Fibroblast of lung (primary cell): ENCODE results near the gene NAA10. TPM values are rescaled to one million over a fixed set of nuclear protein-coding genes. Genes with fewer than 3 reads are reported as not detected.

ENCODE experiments used
- DNase-seq, 2 donors: peaks; one replicate each; pipeline versions ENCODE4 v3.0.0 to v3.0.0-alpha.2; 2010; ENCODE audit warnings: low read depth in 2 of 2
- H2AFZ ChIP-seq: 2 replicates; pipeline ENCODE4 v1.5.1; 2012; ENCODE audit warnings: low read length, control low read depth, inconsistent platforms
- H3K27ac ChIP-seq: 2 replicates; pipeline ENCODE4 v1.5.1; 2011; ENCODE audit warnings: low read length, control low read depth; ENCODE audit not compliant: insufficient read depth
- H3K27me3 ChIP-seq: 2 replicates; pipeline ENCODE4 v1.5.1; 2011; ENCODE audit warnings: mild to moderate bottlenecking, low read length; ENCODE audit not compliant: control insufficient read depth, insufficient read depth
- H3K36me3 ChIP-seq: 2 replicates; pipeline ENCODE4 v1.5.1; 2011; ENCODE audit warnings: low read length; ENCODE audit not compliant: control insufficient read depth, insufficient read depth
- H3K4me1 ChIP-seq: 2 replicates; pipeline ENCODE4 v1.5.1; 2011; ENCODE audit warnings: low read length; ENCODE audit not compliant: control insufficient read depth, insufficient read depth; ENCODE audit errors: extremely low read depth
- H3K4me2 ChIP-seq: 2 replicates; pipeline ENCODE4 v1.5.1; 2011; ENCODE audit warnings: low read length, control low read depth; ENCODE audit not compliant: insufficient read depth; ENCODE audit errors: extremely low read depth
- H3K4me3 ChIP-seq, 4 experiments: fragments of 200-600 bp in 1 of 4; sonication (generic) in 1 of 4; replicated peaks in 1 of 4; 2 replicates each; pipeline ENCODE4 v1.5.1; 2011 to 2016; ENCODE audit warnings: low read length in 4 of 4, low read depth in 3 of 4, mild to moderate bottlenecking in 3 of 4, control low read depth in 2 of 4, inconsistent platforms in 1 of 4, mixed read lengths in 1 of 4; ENCODE audit not compliant: insufficient read depth in 1 of 4; ENCODE audit errors: control extremely low read depth in 1 of 4
- H3K79me2 ChIP-seq: 2 replicates; pipeline ENCODE4 v1.5.1; 2012; ENCODE audit warnings: mild to moderate bottlenecking, low read length, inconsistent platforms; ENCODE audit not compliant: control insufficient read depth, insufficient read depth
- H3K9ac ChIP-seq: 2 replicates; pipeline ENCODE4 v1.5.1; 2011; ENCODE audit warnings: mild to moderate bottlenecking, low read length, control low read depth; ENCODE audit not compliant: insufficient read depth
- H3K9me3 ChIP-seq: 2 replicates; pipeline ENCODE4 v1.5.1; 2012; ENCODE audit warnings: low read depth, low read length; ENCODE audit not compliant: control insufficient read depth, insufficient read depth
- H4K20me1 ChIP-seq: 2 replicates; pipeline ENCODE4 v1.5.1; 2011; ENCODE audit warnings: low read length; ENCODE audit not compliant: control insufficient read depth, insufficient read depth; ENCODE audit errors: extremely low read depth
- CTCF ChIP-seq, 2 donors: IDR thresholded peaks in 1 of 2; conservative IDR thresholded peaks in 1 of 2; 1 replicate in 1 of 2; 2 replicates in 1 of 2; pipeline ENCODE4 v1.5.1; 2011 to 2012; ENCODE audit warnings: low read length in 2 of 2, control low read depth in 1 of 2, inconsistent platforms in 1 of 2, low read depth in 1 of 2, mild to moderate bottlenecking in 1 of 2
- EZH2 ChIP-seq: IDR thresholded peaks from 2 replicates; pipeline ENCODE4 v1.5.1; 2012; ENCODE audit warnings: low read length, control low read depth, mild to moderate bottlenecking; ENCODE audit errors: missing control alignments
- polyA plus RNA-seq, 2 donors: library from polyadenylated mRNA; depleted of rRNA in 1 of 2; stranded (reverse) in 1 of 2; unstranded in 1 of 2; fragments of >200 nt; gene quantifications; 2 replicates each; pipeline ENCODE4 v1.2.1, GENCODE V29; 2011 to 2012; ENCODE audit warnings: missing spikeins in 1 of 2
- total RNA-seq: library from RNA; depleted of rRNA; stranded (reverse); fragments of >200 nt; gene quantifications from 2 replicates; pipeline ENCODE4 v1.2.1, GENCODE V29; 2014

NAA10 gene
- total and polyA plus RNA-seq, 2 donors (not counting 1 experiment from before 2014, with no cell fraction given): 37.0 to 66.2 TPM

- peaks cover 57% of the 10 kb centered on the region for H3K36me3 ChIP-seq
- TF ChIP-seq EZH2 (no peak), CTCF (conservative IDR thresholded peaks at IDR 0.05 in 1 of 2, IDR thresholded peaks at IDR 0.05 in 1 of 2; ENCODE audit: low read depth in 1 of 2, low read length in 2 of 2) (no peak)
Observed at GRCh38 chrX:153957224-153957623, 22.4 kb upstream of the NAA10 start.

GRCh38 chrX:153956044-153956907, 21.4 kb upstream of the NAA10 start:
- Histone ChIP-seq H3K79me2 (no peaks in the 10 kb centered on the region), H3K9me3 (no peaks in the 10 kb centered on the region), H3K4me1 (peaks cover 2% of the 10 kb centered on the region), H3K27me3 (no peaks in the 10 kb centered on the region), H3K4me2 (no peak overlapping the region), H3K4me3 (no peak overlapping the region), H4K20me1 (no peaks in the 10 kb centered on the region), H2AFZ (no peak overlapping the region), H3K36me3 (peaks cover 60% of the 10 kb centered on the region), H3K9ac (no peak overlapping the region), H3K27ac (no peak overlapping the region)
- TF ChIP-seq EZH2 (no peak), CTCF (conservative IDR thresholded peaks at IDR 0.05 in 1 of 2, IDR thresholded peaks at IDR 0.05 in 1 of 2; ENCODE audit: low read depth in 1 of 2, low read length in 2 of 2) (no peak)
- DNase-seq: no peak

More at GRCh38 chrX:153957224-153957623, 22.4 kb upstream of the NAA10 start:
- no peak for DNase-seq
- Histone ChIP-seq H2AFZ (no peak overlapping the region), H3K79me2 (peaks cover 1% of the 10 kb centered on the region), H3K27ac (no peak overlapping the region), H3K4me2 (no peak overlapping the region), H3K9me3 (no peaks in the 10 kb centered on the region), H3K9ac (no peak overlapping the region), H3K4me1 (peaks cover 2% of the 10 kb centered on the region), H3K4me3 (no peak overlapping the region), H4K20me1 (no peaks in the 10 kb centered on the region), H3K27me3 (no peaks in the 10 kb centered on the region)

GRCh38 chrX:153955228-153955732, 20.4 kb upstream of the NAA10 start:
- DNase-seq: no peak
- Histone ChIP-seq H2AFZ (no peak overlapping the region), H3K4me1 (peaks cover 2% of the 10 kb centered on the region), H3K9ac (no peak overlapping the region), H3K27me3 (no peaks in the 10 kb centered on the region), H3K36me3 (peaks cover 62% of the 10 kb centered on the region), H3K79me2 (no peaks in the 10 kb centered on the region), H3K4me3 (no peak overlapping the region), H4K20me1 (no peaks in the 10 kb centered on the region), H3K9me3 (no peaks in the 10 kb centered on the region), H3K27ac (no peak overlapping the region), H3K4me2 (no peak overlapping the region)
- TF ChIP-seq EZH2 (no peak), CTCF (conservative IDR thresholded peaks at IDR 0.05 in 1 of 2, IDR thresholded peaks at IDR 0.05 in 1 of 2; ENCODE audit: low read depth in 1 of 2, low read length in 2 of 2) (no peak)
